HCT116 (cell line): ENCODE data around the gene KLRG1. TPM values are rescaled to one million over a fixed set of nuclear protein-coding genes. Genes with fewer than 3 reads are reported as not detected.

Experiments
- ATAC-seq: fragments of 200-7000 bp; cut with Tn5 transposase; 2 replicates; pipeline ENCODE4 v1.9.1; 2020; ENCODE audit warnings: mild to moderate bottlenecking, moderate library complexity
- BruUV-seq: library from RNA; stranded (reverse); fragments of 400-500 nt; replicated peaks from 2 replicates; lab custom pipeline; 2021; lab: Mats Ljungman, UMichigan
- CTCF ChIA-PET: fragments of 300-600 bp; sonication (Branson Sonifier 250); formaldehyde crosslinking; loops from one replicate; lab custom pipeline; 2021; ENCODE audit warnings: antibody characterized with exemption; lab: Charles Lee
- POLR2A ChIA-PET: fragments of 300-600, 350-600 bp; sonication (Branson Sonifier 250); formaldehyde crosslinking; loops from one replicate; lab custom pipeline; 2021; ENCODE audit warnings: antibody characterized with exemption; lab: Charles Lee
- RAD21 ChIA-PET, 2 experiments: fragments of 300-600 bp; sonication (Branson Sonifier 250); formaldehyde crosslinking; loops; one replicate each; lab custom pipeline; 2023; ENCODE audit warnings: low total read pairs in 2 of 2; ENCODE audit not compliant: uncharacterized antibody in 2 of 2, unreplicated experiment in 2 of 2, low non-redundant PET in 1 of 2; lab: Charles Lee
- DNase-seq: peaks from one replicate; pipeline ENCODE4 v3.0.0-alpha.2; 2010; ENCODE audit warnings: low read depth, low spot score
- H2AFZ ChIP-seq: fragments of 200-600 bp; shearing (Covaris generic), sonication (generic); 2 replicates; pipeline ENCODE4 v1.6.1; 2017; ENCODE audit warnings: low read depth, mixed run types, mixed read lengths, antibody characterized with exemption, low read length; ENCODE audit not compliant: poor library complexity, severe bottlenecking
- H3K27ac ChIP-seq: 2 replicates; pipeline ENCODE4 v1.5.1; 2012; ENCODE audit warnings: low read depth, low read length
- H3K27me3 ChIP-seq: fragments of 200-600 bp; sonication (generic); 2 replicates; pipeline ENCODE4 v1.6.1; 2016; ENCODE audit warnings: mixed run types, low read length, mixed read lengths; ENCODE audit not compliant: insufficient read depth
- H3K36me3 ChIP-seq, 2 experiments: fragments of 200-500 bp in 1 of 2; fragments of 200-600 bp in 1 of 2; sonication (Bioruptor generic) in 1 of 2; sonication (generic) in 1 of 2; 2 replicates each; pipeline versions ENCODE4 v1.5.1 to v1.6.1; 2014 to 2016; ENCODE audit warnings: low read length in 2 of 2, inconsistent platforms in 1 of 2, mixed read lengths in 1 of 2, mixed run types in 1 of 2; ENCODE audit not compliant: insufficient read depth in 2 of 2, control insufficient read depth in 1 of 2
- H3K4me1 ChIP-seq, 2 experiments: fragments of 200-600 bp in 1 of 2; sonication (generic) in 1 of 2; 2 replicates each; pipeline versions ENCODE4 v1.5.1 to v1.6.1; 2012 to 2017; ENCODE audit warnings: low read length in 2 of 2, inconsistent platforms in 1 of 2, mild to moderate bottlenecking in 1 of 2, mixed read lengths in 1 of 2, mixed run types in 1 of 2, moderate library complexity in 1 of 2; ENCODE audit not compliant: insufficient read depth in 2 of 2, control insufficient read depth in 1 of 2
- H3K4me2 ChIP-seq: fragments of 200-600 bp; sonication (generic); 2 replicates; pipeline ENCODE4 v1.6.1; 2017; ENCODE audit warnings: mixed run types, low read length, mixed read lengths
- H3K4me3 ChIP-seq, 2 experiments: fragments of 200-600 bp in 1 of 2; sonication (generic) in 1 of 2; replicated peaks in 1 of 2; 2 replicates each; pipeline ENCODE4 v1.5.1; 2011 to 2016; ENCODE audit warnings: low read length in 2 of 2, control low read depth in 1 of 2, low read depth in 1 of 2, mild to moderate bottlenecking in 1 of 2, mixed read lengths in 1 of 2, mixed run types in 1 of 2
- H3K79me2 ChIP-seq: fragments of 200-600 bp; sonication (generic); 2 replicates; pipeline ENCODE4 v1.6.1; 2017; ENCODE audit warnings: mild to moderate bottlenecking, mixed run types, low read length, moderate library complexity, mixed read lengths; ENCODE audit not compliant: insufficient read depth
- H3K9ac ChIP-seq: fragments of 200-600 bp; sonication (generic); 2 replicates; pipeline ENCODE4 v1.6.1; 2016; ENCODE audit warnings: low read length, mixed read lengths
- H3K9me2 ChIP-seq: fragments of 200-600 bp; sonication (generic), shearing (Covaris generic); 2 replicates; pipeline ENCODE4 v1.6.1; 2017; ENCODE audit warnings: mixed run types, mild to moderate bottlenecking, moderate library complexity; ENCODE audit not compliant: insufficient read depth
- H3K9me3 ChIP-seq, 2 experiments: fragments of 200-500 bp in 1 of 2; fragments of 200-600 bp in 1 of 2; sonication (Bioruptor generic) in 1 of 2; sonication (generic) in 1 of 2; 2 replicates each; pipeline ENCODE4 v1.6.1; 2014 to 2017; ENCODE audit warnings: low read length in 2 of 2, mixed read lengths in 2 of 2, inconsistent platforms in 1 of 2, low read depth in 1 of 2, mild to moderate bottlenecking in 1 of 2, mixed run types in 1 of 2, moderate library complexity in 1 of 2; ENCODE audit not compliant: control insufficient read depth in 1 of 2, insufficient read depth in 1 of 2
- H4K20me1 ChIP-seq: fragments of 200-600 bp; sonication (generic), shearing (Covaris generic); 2 replicates; pipeline ENCODE4 v1.6.1; 2017; ENCODE audit warnings: mixed run types, mild to moderate bottlenecking, moderate library complexity; ENCODE audit not compliant: insufficient read depth
- CBX3 ChIP-seq: IDR thresholded peaks from 2 replicates; pipeline ENCODE4 v1.6.1; 2012; ENCODE audit warnings: low read depth
- ELF1 ChIP-seq: IDR thresholded peaks from 2 replicates; pipeline ENCODE4 v1.6.1; 2012; ENCODE audit warnings: low read depth, borderline replicate concordance
- EZH2 ChIP-seq: fragments of 200-600 bp; sonication (generic); IDR thresholded peaks from 2 replicates; pipeline ENCODE4 v1.6.1; 2017; ENCODE audit warnings: antibody characterized with exemption, mixed run types
- EZH2phosphoT487 ChIP-seq: fragments of 200-600 bp; IDR thresholded peaks from 2 replicates; pipeline ENCODE4 v1.6.1; 2018; ENCODE audit warnings: antibody characterized with exemption, borderline replicate concordance
- JUND ChIP-seq: IDR thresholded peaks from 2 replicates; pipeline ENCODE4 v1.6.1; 2012
- POLR2A ChIP-seq: IDR thresholded peaks from 2 replicates; pipeline ENCODE4 v1.7.0; 2011; ENCODE audit warnings: borderline replicate concordance; ENCODE audit not compliant: insufficient read depth, insufficient read length; ENCODE audit errors: extremely low read depth
- POLR2AphosphoS5 ChIP-seq: IDR thresholded peaks from 2 replicates; pipeline ENCODE4 v1.6.1; 2011; ENCODE audit warnings: mild to moderate bottlenecking, low read depth, low read length, moderate library complexity
- RAD21 ChIP-seq: IDR thresholded peaks from 2 replicates; pipeline ENCODE4 v1.6.1; 2012; ENCODE audit warnings: low read depth, mild to moderate bottlenecking
- SIN3A ChIP-seq: IDR thresholded peaks from 2 replicates; pipeline ENCODE4 v1.6.1; 2012; ENCODE audit warnings: low read depth
- SP1 ChIP-seq: IDR thresholded peaks from 2 replicates; pipeline ENCODE4 v1.6.1; 2012; ENCODE audit warnings: low read depth
- SRF ChIP-seq: IDR thresholded peaks from 2 replicates; pipeline ENCODE4 v1.6.1; 2012; ENCODE audit warnings: low read depth
- TCF7L2 ChIP-seq: IDR thresholded peaks from 2 replicates; pipeline ENCODE4 v1.7.0; 2011; ENCODE audit warnings: borderline replicate concordance, inconsistent platforms; ENCODE audit not compliant: insufficient read depth, insufficient read length; ENCODE audit errors: extremely low read depth
- YY1 ChIP-seq: IDR thresholded peaks from 2 replicates; pipeline ENCODE4 v1.6.1; 2011; ENCODE audit warnings: low read length, low read depth, moderate library complexity, mild to moderate bottlenecking; ENCODE audit not compliant: insufficient replicate concordance; ENCODE audit errors: extremely low read depth
- intact Hi-C: fragments of 100-400 bp; cut with micrococcal nuclease; formaldehyde crosslinking; loops from 2 replicates; pipeline ENCODE4 v1.10.0; 2022
- total RNA-seq: library from RNA; stranded (reverse); gene quantifications from one replicate; pipeline ENCODE4 v1.2.1, GENCODE V29; 2021; ENCODE audit not compliant: unreplicated experiment
- TF ChIP-seq, protein P1 (sequence below): IDR thresholded peaks from 2 replicates; pipeline ENCODE4 v1.6.1; 2012
- TF ChIP-seq, protein P2 (sequence below), 3 experiments: fragments of 200-600 bp in 1 of 3; sonication (generic) in 1 of 3; IDR thresholded peaks in 2 of 3; conservative IDR thresholded peaks in 1 of 3; 2 replicates each; pipeline ENCODE4 v1.5.1; 2012 to 2017; ENCODE audit warnings: low read depth in 2 of 3, low read length in 2 of 3, antibody characterized with exemption in 1 of 3, borderline replicate concordance in 1 of 3, control low read depth in 1 of 3, mild to moderate bottlenecking in 1 of 3, mixed read lengths in 1 of 3, mixed run types in 1 of 3, moderate library complexity in 1 of 3; ENCODE audit not compliant: insufficient read depth in 1 of 3
- TF ChIP-seq, protein P3 (sequence below): IDR thresholded peaks from 2 replicates; pipeline ENCODE4 v1.6.1; 2012; ENCODE audit warnings: low read depth
- TF ChIP-seq, protein P4 (sequence below): IDR thresholded peaks from 2 replicates; pipeline ENCODE4 v1.6.1; 2012

The KLRG1 gene
- total RNA-seq, 1 experiment from 2014 or later = 1.5 TPM

DNA sequence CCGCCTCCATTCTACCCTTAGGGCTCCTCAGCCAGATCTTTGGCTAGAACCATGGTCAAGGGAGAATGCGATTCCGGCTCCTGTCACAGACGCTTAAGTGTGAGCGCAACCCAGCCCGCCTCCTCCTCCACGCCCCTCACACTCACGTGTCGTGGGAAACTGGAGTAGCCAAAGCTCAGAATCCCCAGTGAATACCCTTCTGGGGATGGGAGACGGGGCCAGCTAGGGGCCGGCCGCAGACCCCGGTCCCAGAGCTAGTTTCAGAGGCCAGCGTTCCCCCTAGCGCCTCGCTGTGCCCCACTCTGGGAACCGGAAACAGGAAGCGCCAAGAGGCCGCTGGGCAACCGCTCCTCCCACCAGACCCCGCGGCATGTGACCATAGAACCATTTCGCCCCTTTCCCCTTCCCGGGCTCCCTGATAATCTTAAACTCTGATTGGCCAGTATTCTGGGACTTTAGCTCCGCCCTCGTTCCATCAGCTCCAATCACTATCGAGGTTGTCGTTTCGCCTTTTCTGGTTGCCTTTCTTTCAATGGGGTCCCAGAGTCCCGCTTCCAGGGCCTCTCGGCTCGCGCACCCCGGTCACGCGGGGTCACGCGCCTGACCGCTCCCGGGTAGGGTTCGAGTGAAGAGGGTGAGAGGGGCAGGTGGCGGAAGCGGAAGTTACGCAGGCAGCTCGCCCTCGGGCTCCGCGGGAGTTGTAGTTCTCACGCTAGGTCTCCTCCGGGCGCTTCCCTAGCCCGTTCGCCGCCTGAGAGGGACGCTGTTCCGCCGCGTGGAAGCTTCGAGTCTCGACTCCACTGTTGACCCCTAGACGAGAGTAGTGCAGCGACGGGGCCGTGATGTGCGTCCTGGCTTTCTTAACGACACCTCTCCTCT is 39.8 kb upstream of the KLRG1 start, which contains the start of gene M6PR:
TSS of gene M6PR (minus strand) at position 304 of the 879 bp plus-strand sequence. CDS start 3,241 bp downstream, outside the sequence.
- H3K9ac ChIP-seq = peak within 1 kb of the TSS; percentile 88
- ATAC-seq (peak; percentile 91), DNase-seq (peak; percentile 90)
- peaks cover 0 to 3% of the 10 kb centered on the region in 2 experiments; a peak in 1 of 4 replicates for H3K9me3 ChIP-seq
- no peaks in the 10 kb centered on the region; the same call in 1 of the 2 replicates for H4K20me1 ChIP-seq
- ChIA-PET POLR2A (interaction anchor here (1.0 kb wide), 1 partner anchor 100 kb away, joined by 5 read pairs; no protein-coding TSS in a partner anchor), CTCF (interaction anchor here (0.8 to 1.3 kb wide), 6 partner anchors 32 to 292 kb away, joined by 3 to 8 read pairs (median 4); no protein-coding TSS in a partner anchor), RAD21 (no interaction called here)
- no TSS peak for BruUV-seq
- H3K9me2 ChIP-seq = no peaks in the 10 kb centered on the region
- H3K27ac ChIP-seq = peak within 1 kb of the TSS; percentile 83
- intact Hi-C loops = loop anchor here (5.0 kb wide), 2 partner anchors 37 to 98 kb away; partner anchors contain the start of gene PHC1
- H2AFZ ChIP-seq = peak within 1 kb of the TSS; percentile 87
- H3K79me2 ChIP-seq = peaks cover 47% of the 10 kb centered on the region
- peak within 1 kb of the TSS; percentile 92 for H3K4me2 ChIP-seq
- TF ChIP-seq JUND (no peak), POLR2A (peak; percentile 58), EZH2phosphoT487 (no peak), SRF (peak; percentile 48), YY1 (no peak), TCF7L2 (peak; percentile 2), ELF1 (peak; percentile 91), EZH2 (no peak), SP1 (peak; percentile 44; the same call in 1 of the 2 replicates), RAD21 (peak; percentile 57), CBX3 (peak; percentile 64; the same call in 1 of the 2 replicates), SIN3A (peak; percentile 57; the same call in 1 of the 2 replicates), POLR2AphosphoS5 (peak; percentile 89)
- TF ChIP-seq, protein P1, sequence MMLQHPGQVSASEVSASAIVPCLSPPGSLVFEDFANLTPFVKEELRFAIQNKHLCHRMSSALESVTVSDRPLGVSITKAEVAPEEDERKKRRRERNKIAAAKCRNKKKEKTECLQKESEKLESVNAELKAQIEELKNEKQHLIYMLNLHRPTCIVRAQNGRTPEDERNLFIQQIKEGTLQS = no peak
- TF ChIP-seq, protein P2, sequence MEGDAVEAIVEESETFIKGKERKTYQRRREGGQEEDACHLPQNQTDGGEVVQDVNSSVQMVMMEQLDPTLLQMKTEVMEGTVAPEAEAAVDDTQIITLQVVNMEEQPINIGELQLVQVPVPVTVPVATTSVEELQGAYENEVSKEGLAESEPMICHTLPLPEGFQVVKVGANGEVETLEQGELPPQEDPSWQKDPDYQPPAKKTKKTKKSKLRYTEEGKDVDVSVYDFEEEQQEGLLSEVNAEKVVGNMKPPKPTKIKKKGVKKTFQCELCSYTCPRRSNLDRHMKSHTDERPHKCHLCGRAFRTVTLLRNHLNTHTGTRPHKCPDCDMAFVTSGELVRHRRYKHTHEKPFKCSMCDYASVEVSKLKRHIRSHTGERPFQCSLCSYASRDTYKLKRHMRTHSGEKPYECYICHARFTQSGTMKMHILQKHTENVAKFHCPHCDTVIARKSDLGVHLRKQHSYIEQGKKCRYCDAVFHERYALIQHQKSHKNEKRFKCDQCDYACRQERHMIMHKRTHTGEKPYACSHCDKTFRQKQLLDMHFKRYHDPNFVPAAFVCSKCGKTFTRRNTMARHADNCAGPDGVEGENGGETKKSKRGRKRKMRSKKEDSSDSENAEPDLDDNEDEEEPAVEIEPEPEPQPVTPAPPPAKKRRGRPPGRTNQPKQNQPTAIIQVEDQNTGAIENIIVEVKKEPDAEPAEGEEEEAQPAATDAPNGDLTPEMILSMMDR (IDR thresholded peaks at IDR 0.05 in 2 of 3, conservative IDR thresholded peaks at IDR 0.05 in 1 of 3; ENCODE audit: borderline replicate concordance in 1 of 3, insufficient read depth in 1 of 3, low read depth in 2 of 3, low read length in 2 of 3) = peak in 2 of 3 experiments; percentile 38 to 51; a peak in 3 of 6 replicates
- TF ChIP-seq, protein P3, sequence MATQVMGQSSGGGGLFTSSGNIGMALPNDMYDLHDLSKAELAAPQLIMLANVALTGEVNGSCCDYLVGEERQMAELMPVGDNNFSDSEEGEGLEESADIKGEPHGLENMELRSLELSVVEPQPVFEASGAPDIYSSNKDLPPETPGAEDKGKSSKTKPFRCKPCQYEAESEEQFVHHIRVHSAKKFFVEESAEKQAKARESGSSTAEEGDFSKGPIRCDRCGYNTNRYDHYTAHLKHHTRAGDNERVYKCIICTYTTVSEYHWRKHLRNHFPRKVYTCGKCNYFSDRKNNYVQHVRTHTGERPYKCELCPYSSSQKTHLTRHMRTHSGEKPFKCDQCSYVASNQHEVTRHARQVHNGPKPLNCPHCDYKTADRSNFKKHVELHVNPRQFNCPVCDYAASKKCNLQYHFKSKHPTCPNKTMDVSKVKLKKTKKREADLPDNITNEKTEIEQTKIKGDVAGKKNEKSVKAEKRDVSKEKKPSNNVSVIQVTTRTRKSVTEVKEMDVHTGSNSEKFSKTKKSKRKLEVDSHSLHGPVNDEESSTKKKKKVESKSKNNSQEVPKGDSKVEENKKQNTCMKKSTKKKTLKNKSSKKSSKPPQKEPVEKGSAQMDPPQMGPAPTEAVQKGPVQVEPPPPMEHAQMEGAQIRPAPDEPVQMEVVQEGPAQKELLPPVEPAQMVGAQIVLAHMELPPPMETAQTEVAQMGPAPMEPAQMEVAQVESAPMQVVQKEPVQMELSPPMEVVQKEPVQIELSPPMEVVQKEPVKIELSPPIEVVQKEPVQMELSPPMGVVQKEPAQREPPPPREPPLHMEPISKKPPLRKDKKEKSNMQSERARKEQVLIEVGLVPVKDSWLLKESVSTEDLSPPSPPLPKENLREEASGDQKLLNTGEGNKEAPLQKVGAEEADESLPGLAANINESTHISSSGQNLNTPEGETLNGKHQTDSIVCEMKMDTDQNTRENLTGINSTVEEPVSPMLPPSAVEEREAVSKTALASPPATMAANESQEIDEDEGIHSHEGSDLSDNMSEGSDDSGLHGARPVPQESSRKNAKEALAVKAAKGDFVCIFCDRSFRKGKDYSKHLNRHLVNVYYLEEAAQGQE = no peak
- TF ChIP-seq, protein P4, sequence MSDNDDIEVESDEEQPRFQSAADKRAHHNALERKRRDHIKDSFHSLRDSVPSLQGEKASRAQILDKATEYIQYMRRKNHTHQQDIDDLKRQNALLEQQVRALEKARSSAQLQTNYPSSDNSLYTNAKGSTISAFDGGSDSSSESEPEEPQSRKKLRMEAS = peak; percentile 94
- no peaks in the 10 kb centered on the region for H3K27me3 ChIP-seq
- peaks cover 3 to 26% of the 10 kb centered on the region in 2 experiments; a peak in 3 of 4 replicates for H3K4me1 ChIP-seq
- H3K4me3 ChIP-seq = peak within 1 kb of the TSS; percentile 70 to 93
- peaks cover 12 to 18% of the 10 kb centered on the region in 2 experiments; a peak in 3 of 4 replicates for H3K36me3 ChIP-seq
